NCI-H1417 treated with DMSO at 0.1 percent for 48 hours (cell line): ENCODE data around the gene RBM44.

Experiments used
- DNase-seq: peaks from one replicate; lab custom pipeline; 2025; lab: John Stamatoyannopoulos, UW

Gene RBM44

GRCh38 chr2:237885111-237885930 lies 86.7 kb downstream of the RBM44 start:
- no peak for DNase-seq

DNA sequence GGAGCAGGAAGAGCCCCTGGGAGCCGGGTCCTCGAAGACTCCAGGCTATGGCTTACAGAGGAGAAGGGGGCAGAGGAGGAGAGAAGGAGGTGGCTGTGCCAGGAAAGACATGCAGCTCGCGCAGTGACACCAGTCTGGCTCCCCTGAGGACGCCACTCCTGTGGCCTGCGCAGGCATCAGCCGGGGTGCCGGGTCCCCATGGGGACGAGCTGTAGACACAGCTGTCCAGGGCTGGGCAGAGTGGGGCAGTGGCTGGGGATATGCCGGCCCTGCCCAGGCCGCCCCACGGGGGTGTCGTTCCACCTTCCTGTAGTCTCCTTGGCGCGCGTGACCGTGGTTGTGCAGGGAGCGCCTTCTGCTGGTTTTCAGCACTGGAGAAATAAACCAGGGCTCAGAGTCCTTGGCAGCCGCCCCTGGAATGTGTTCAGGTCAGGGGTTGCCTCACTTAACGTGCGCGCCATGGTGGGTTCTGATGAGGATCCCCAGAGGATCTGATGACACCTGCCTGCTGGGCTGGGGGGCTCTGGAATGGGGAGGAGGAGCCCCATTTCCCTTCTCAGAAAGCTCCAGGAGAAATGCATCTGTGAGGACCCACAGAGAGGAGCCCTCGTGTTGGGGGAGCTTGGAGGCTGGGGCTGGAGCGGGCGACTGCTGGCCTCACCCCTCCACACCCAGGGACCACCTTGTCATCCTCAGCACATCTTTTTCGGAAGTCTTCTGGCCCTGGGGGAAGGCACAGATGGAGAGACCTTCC lies 87.5 kb downstream of the RBM44 start:
- no peak for DNase-seq

DNA sequence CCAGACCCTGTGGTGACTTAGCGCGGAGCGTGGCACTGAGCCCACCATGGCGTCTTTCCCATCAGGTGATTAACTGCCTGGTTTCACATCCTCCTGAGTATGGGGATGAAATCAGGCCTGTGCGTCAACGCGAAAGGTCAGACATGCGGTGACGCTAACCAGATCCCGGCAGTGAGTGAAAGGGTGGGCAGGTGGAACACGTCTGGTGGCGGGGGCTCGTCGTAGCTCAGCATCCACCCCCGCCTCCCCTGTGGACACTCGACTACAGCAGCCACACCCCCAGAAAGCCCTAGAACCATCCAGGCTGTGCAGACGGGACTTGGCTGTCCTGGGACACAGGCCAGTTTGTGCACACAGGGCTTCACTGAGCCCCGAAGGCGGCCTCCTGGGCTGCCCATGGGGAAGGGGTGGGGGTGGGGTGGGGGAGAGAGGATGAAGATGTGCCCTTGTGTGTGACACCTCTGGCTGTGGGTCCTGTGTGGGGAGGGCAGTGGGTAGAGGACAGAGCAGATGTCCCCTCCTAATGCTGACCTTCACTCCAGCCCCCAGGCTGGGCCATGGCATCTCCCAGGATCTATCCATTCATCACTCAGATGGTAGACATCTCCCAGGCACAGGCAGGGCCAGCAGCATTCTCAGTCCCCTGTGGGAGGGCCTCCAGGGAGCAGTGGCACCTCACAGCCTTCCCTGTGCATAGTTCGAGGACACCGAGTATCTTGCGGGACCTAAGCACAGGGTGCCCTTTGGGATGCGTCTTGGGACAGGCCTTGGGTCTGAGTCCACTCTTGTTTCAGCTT lies 88.3 kb downstream of the RBM44 start:
- DNase-seq, result no peak

- no peak for DNase-seq
Measured at GRCh38 chr2:237888389-237888788, 89.8 kb downstream of the RBM44 start.

GRCh38 chr2:237889016-237889415 lies 90.4 kb downstream of the RBM44 start:
- no peak for DNase-seq

DNA sequence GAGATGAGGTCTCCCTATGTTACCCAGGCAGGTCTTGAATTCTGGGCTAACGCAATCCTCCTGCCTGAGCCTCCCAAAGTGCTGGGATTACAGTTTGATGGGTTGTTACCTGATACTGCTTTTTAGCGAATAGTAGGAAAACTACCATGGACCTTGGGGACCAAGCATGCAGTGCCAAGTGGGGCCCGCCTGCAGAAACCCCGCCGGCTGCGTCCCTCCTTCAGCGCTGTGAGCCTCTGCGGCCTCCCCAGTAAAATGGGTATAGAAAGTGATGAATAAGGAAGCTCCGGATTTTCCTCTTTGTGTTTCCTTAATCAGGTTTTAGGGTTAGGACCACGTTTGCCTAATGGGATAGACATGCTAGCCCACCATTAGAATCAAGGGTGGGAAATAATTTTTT lies 91.2 kb downstream of the RBM44 start:
- no peak for DNase-seq
